Urothelium cell line (cell line): ENCODE measurements around the gene MEMO1.
"Not testable (repeated sequence)": the region's sequence is repeated elsewhere in the genome, so short reads cannot be mapped to it uniquely, and the experiment has no call there.

Experiments used
- DNase-seq: peaks from one replicate; pipeline ENCODE4 v3.0.0; 2011; ENCODE audit warnings: low spot score, mixed read lengths
- FAIRE-seq: peaks from 2 replicates; lab custom pipeline; 2011; peaks lifted over from hg19 to GRCh38; lab: Jason Lieb, UNC

The MEMO1 gene

DNA sequence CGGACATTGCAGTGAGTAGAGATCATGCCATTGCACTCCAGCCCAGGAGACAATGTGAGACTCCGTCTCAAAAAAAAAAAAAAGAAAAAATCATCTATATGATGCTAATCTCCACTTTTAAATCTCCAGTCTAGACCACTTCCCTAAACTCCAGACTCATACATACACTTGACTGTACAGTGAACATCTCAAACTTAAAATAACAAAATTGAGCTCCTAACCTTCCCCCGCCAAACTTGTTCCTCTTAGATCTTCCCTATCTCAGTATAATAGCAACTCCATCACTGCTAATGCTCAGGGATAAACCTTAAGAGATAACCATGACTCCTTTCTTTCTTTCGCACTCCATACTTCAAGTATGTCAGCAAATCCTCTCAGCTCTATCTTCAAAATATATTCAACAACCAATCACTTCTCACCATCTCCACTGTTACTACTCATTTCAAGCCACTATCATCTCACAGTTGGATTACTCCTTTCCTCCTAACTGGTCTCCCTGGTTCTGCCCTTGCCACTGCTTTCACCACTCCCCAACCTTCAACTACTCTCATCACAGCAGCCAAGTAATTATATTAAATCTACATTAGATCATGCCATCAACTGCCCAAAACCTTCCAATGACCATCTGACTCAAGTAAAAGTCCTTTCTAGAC lies 12.0 kb downstream of the MEMO1 start:
- no peak for DNase-seq
- no peak for FAIRE-seq

DNA sequence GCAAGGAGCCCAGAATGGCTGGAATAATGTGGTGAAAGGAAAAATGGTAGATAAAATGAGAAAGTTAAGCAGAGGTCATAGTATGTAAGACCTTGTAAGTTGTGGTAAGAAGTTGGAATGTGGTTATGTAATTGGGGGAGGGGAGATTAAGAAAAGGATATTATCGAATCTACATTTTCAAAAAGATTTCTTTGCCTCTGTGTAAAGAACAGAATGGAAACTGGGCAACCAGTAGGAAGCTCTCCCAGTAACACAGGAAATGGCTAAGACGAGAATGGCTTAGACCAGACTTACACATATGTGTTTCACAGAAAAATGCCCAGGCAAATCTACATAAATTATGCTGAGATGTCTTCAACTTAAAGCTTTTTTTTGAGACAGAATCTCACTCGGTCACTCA lies 13.2 kb downstream of the MEMO1 start:
- FAIRE-seq, result no peak
- DNase-seq, result no peak

- DNase-seq (no peak), FAIRE-seq (no peak)
Measured at GRCh38 chr2:31996571-31997150, 14.1 kb downstream of the MEMO1 start.

- no peak for FAIRE-seq
- DNase-seq, result no peak
Measured at GRCh38 chr2:31992934-31993333, 17.9 kb downstream of the MEMO1 start.

DNA sequence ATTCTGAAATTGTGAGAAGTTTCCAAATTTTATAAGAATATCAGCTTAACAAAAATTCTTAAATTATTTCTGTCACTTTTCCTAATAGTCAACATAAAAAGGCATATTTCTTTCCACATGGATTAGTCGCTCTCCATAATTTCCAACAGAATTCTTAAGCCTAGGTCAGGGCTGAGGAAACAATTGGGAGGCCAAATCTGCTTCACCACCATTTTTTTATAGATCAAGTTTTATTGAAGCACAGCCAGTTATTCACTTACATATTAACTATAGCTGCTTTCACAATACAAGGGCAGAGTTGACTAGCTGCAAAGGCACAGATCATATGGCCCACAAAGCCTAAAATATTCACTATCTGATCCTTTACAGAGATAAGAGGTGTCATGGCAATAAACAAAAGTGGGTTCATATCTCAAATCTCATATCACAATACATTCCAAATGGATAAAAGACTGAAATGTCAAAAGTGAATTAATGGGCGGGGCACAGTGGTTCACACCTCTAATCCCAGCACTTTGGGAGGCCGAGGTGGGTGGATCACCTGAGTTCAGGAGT lies 18.7 kb downstream of the MEMO1 start:
- DNase-seq (no peak), FAIRE-seq (no peak)

GRCh38 chr2:31989946-31990345 lies 20.9 kb downstream of the MEMO1 start:
- no peak for FAIRE-seq
- no peak for DNase-seq

GRCh38 chr2:31987454-31988220 lies 23.2 kb downstream of the MEMO1 start:
- no peak for FAIRE-seq
- DNase-seq, result no peak

DNA sequence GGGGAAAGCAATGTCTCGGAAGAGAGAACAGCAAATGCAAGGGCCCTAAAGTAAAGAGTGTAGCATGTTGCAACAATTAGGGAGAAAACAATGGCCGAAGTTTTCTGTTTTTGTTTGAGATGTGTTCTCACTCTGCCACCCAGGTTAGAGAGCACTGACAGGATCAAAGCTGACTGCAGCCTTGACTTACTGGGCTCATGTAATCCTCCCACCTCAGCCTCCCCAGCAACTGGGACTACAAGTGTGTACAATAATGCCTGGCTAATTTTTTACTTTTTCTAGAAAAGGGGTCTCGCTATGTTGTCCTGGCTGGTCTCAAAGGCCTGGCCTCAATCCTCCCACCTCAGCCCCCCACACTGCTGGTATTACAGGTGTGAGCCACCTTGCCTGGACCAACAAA lies 23.9 kb downstream of the MEMO1 start:
- DNase-seq (no peak), FAIRE-seq (no peak)

GRCh38 chr2:31983762-31984467 lies 26.9 kb downstream of the MEMO1 start:
- no peak for FAIRE-seq
- DNase-seq, result no peak

- FAIRE-seq (no peak), DNase-seq (no peak)
Measured at GRCh38 chr2:31980674-31981356, 30.0 kb downstream of the MEMO1 start.

- no peak for FAIRE-seq
Measured at GRCh38 chr2:31979956-31980355, 30.9 kb downstream of the MEMO1 start.

DNA sequence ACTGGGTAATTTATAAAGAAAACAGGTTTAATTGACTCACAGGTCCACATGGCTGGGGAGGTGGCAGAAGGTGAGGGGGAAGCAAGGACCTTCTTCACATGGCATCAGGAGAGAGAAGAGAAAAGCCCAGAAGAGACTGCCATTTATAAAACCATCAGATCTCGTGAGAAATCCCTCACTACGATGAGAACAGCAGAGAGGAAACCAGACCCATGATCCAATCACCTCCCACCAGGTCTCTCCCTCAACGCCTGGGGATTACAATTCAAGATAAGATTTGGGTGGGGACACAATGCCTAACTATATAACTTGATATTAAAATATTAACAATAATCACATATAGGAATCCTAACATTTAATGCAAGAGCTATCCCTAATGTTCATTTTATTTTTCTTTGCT lies 31.8 kb downstream of the MEMO1 start:
- DNase-seq (no peak), FAIRE-seq (no peak)

More at GRCh38 chr2:31979956-31980355, 30.9 kb downstream of the MEMO1 start:
- no peak for DNase-seq

- no peak for FAIRE-seq
Measured at GRCh38 chr2:31978436-31978835, 32.4 kb downstream of the MEMO1 start.

GRCh38 chr2:31973665-31974064 lies 37.1 kb downstream of the MEMO1 start:
- FAIRE-seq (no peak), DNase-seq (no peak)

More at GRCh38 chr2:31978436-31978835, 32.4 kb downstream of the MEMO1 start:
- no peak for DNase-seq

GRCh38 chr2:31972059-31972458 lies 38.7 kb downstream of the MEMO1 start:
- DNase-seq (no peak), FAIRE-seq (no peak)

DNA sequence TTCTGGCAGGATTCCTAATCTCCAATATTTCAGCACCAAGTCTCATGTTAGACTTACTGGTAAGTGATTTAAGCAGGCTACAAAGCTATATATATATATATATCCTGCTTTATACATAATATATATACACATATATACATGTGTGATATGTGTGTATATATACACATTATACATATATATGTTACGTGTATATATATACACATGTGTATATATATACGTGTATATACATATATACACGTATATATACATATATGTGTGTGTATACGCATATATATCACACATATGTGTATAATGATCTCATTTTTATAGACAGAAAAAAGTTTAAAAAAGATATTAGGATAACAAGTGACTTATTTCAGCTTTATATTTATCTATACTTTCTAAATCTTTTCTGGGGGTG lies 41.6 kb downstream of the MEMO1 start:
- no peak for DNase-seq
- FAIRE-seq, result no peak

DNA sequence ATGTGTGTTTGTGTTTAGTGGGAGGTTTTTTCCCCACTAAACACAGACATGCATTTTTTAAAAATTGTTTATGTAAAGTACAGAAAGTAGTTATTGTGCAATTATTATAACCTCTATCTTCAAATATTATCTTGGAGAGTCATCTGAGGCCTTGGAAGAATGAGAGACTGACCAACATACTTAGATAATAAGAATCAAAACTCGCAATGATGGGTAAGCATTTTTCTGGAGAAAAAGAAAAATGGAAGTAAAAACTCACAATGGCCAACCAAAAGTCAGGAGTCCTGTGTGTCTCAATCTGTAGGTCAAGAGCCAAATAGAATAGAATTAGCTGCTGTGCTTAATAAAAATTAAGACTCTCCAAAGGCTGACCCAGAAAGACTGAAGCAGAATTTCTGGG lies 43.0 kb downstream of the MEMO1 start:
- DNase-seq, result no peak
- FAIRE-seq, result no peak

DNA sequence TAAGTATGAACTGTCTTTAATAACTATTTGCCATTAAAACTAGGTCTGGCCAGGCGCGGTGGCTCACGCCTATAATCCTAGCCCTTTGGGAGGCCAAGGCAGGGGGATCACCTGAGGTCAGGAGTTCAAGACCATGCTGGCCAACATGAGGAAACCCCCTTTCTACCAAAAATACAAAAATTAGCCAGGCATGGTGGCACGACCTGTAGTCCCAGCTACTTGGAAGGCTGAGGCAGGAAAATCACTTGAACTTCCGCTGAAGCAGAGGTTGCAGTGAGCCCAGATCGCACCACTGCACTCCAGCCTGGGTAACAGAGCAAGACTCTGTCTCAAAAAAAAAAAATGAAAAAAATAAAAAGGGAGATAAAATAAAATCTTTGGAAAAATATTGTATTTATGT lies 44.4 kb downstream of the MEMO1 start:
- FAIRE-seq, DNase-seq: not testable (repeated sequence)

DNA sequence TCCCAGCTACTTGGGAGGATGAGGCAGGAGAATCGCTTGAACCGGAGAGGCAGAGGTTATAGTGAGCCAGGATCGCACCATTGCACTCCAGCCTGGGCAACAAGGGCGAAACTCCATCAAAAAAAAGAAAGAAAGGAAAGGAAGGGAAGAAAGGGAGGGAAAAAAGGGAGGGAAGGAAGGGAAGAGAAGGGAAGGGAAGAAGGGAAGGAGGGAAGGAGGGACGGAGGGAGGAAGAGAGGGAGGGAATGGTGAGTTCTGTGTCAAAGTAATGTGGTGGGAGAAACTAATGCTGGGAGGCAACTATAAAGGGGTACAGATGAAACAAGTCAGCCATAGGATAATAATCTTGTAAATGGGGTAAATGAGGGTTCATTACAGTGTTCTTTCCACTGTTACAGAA lies 45.7 kb downstream of the MEMO1 start:
- no peak for DNase-seq
- no peak for FAIRE-seq

DNA sequence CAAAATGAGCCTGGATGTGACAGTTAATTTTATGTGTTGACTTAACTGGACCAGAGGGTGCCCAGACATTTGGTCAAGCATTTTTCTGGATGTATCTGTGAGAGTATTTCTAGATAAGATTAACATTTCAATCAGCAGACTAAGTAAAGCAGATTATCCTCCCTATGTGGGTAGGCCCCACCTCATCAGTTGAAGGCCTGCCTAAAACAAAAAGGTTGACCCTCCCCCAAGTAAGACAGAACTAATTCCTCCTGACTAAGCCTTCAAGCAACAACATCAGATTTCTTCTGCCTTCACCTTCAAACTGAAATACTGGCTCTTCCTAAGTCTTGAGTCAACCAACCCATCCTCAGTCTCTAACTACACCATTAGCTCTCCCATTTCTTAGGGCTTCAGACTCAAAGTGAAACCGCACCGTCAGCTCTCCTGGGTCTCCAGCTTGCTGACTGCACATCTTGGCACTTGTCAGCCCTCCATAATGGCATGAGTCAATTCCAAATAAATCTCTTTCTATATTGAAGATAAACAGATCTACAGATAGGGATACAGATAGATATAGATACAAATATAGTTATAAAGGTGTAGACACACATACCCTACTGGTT lies 47.9 kb downstream of the MEMO1 start:
- FAIRE-seq (no peak), DNase-seq (no peak)
